Activated CD8-positive, alpha-beta memory T cell treated with anti-CD3 and anti-CD28 coated beads for 36 hours (primary cell): ENCODE measurements around the gene TMEM94. TPM values are rescaled to one million over a fixed set of nuclear protein-coding genes. Genes with fewer than 3 reads are reported as not detected.

Experiments
- CTCF ChIA-PET: fragments of 350-600 bp; sonication (Branson Sonifier 250); formaldehyde crosslinking; loops from one replicate; lab custom pipeline; 2021; ENCODE audit warnings: antibody characterized with exemption; lab: Charles Lee
- POLR2A ChIA-PET: fragments of 350-600 bp; sonication (Branson Sonifier 250); formaldehyde crosslinking; loops from one replicate; lab custom pipeline; 2021; ENCODE audit warnings: antibody characterized with exemption; lab: Charles Lee
- total RNA-seq, 2 experiments: library from RNA; stranded (reverse); gene quantifications; one replicate each; pipeline ENCODE4 v1.2.3, GENCODE V29; 2021

Gene TMEM94
- total RNA-seq, 2 experiments from 2014 or later, result 61.5 TPM

DNA sequence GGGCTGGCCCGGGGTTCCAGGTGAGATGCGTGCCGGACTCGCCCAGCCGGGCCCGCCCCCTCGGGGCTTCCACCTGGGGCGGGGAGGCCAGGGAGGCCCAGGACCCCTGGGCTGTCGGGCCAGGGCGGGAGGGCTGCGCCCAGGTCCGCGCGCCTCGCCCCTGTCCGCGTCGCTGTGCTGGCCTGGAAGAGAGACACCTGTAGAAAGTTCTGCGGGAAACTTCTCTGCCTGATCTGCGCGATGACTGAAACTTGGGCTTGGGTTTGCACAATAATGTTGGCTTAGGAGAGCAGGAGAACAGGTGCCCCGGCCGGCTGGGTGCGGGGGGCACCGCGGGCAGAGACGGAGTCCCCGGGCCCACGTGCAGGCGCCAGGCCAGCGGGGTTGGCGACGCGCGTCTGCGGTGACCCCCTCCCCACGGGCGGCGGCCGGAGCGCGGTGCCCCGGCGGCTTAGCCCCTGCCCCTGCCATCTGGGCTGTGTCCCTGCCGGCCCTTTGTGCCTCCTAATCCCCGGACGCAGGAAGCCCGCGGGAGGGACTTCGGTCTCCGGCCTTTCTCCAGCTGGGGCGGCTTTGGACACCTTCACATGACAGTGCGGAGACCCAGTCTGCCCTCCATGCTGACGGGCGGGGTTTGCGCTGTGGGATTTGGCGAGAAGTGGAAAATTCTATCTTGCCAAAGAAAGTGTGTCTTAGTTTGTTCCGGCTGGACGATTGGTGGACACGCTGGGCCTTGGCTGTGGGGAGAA, 69.5 kb downstream of the TMEM94 start:
- CTCF ChIA-PET, result interaction anchor here (0.6 to 3.5 kb wide), 4 partner anchors 9 to 201 kb away, joined by 3 to 23 read pairs (median 4); partner anchors contain the start of gene TSEN54
- POLR2A ChIA-PET, result interaction anchor here (0.7 to 1.5 kb wide), 4 partner anchors 8 to 320 kb away, joined by 3 to 10 read pairs (median 6); partner anchors contain the start of genes MRPS7, NUP85 and TSEN54

GRCh38 chr17:75526555-75527270, 70.3 kb downstream of the TMEM94 start:
- POLR2A ChIA-PET, result interaction anchor here (1.5 kb wide), 1 partner anchor 9 kb away, joined by 4 read pairs; no protein-coding TSS in a partner anchor
- CTCF ChIA-PET, result interaction anchor here (0.8 to 3.5 kb wide), 2 partner anchors 9 to 59 kb away, joined by 3 to 23 read pairs; partner anchors contain the start of gene TSEN54

DNA sequence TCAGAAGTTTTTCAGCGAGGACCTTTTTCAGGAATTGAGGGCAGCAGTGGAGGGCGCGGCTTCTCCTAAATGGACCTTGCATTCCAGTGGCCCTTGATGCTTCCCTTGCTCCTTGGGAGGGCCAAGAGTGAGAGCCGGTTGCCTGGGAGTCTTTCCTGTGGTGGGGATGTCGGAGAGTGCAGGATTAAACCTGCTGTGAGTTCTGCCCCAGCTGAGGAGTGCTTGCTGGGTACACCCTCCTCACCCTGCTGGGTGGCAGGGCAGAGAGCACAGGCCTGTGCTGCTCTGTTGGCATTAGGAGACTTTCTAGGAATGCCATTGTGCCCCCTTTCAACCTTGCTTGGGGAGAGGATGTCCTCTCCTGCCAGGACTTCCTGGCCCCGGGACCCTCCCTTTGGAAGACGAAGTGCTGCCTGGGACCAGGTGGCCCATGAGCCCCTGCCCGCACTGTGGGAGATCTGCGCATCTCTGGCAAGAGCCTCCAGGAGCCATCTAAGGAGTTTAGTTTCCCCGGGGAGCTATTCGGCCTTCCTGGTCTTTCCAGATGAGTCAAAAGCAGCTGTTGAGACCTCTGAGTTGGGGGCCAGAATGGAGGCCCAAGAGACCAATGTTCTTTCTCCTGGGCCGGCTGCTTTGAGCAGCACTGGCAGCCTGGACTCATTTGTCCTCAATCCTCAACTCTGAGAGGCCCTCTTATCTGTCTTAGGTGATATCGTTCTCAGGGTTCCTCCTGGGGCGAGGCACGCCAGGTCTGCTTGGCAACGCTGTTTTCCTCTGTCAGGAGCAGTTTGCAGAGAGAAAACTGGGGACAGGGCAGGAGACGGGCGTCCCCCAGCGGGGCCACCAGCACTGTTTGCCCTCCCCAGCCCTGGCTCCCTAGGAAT, 74.6 kb downstream of the TMEM94 start:
- CTCF ChIA-PET, result no interaction called here
- POLR2A ChIA-PET, result interaction anchor here (0.6 kb wide), 1 partner anchor 178 kb away, joined by 3 read pairs; no protein-coding TSS in a partner anchor

- CTCF ChIA-PET, result no interaction called here
- POLR2A ChIA-PET, result interaction anchor here (0.6 kb wide), 1 partner anchor 178 kb away, joined by 3 read pairs; no protein-coding TSS in a partner anchor
Measured at GRCh38 chr17:75531721-75532072, 75.3 kb downstream of the TMEM94 start.

GRCh38 chr17:75535119-75535537, 78.7 kb downstream of the TMEM94 start:
- POLR2A ChIA-PET, result interaction anchor here (0.6 to 1.6 kb wide), 4 partner anchors 16 to 537 kb away, joined by 3 to 7 read pairs (median 5); partner anchors contain the start of gene TMEM94
- CTCF ChIA-PET, result interaction anchor here (0.9 to 2.4 kb wide), 5 partner anchors 10 to 215 kb away, joined by 3 to 13 read pairs (median 4); partner anchors contain the start of genes LLGL2 and TSEN54

- ChIA-PET CTCF (interaction anchor here (1.0 to 2.4 kb wide), 4 partner anchors 11 to 214 kb away, joined by 4 to 13 read pairs (median 4); partner anchors contain the start of genes LLGL2 and TSEN54), POLR2A (interaction anchor here (1.6 kb wide), 1 partner anchor 79 kb away, joined by 6 read pairs; the partner anchor contains the start of gene TMEM94)
Measured at GRCh38 chr17:75535871-75536270, 79.4 kb downstream of the TMEM94 start.

GRCh38 chr17:75536366-75536765, 79.9 kb downstream of the TMEM94 start:
- POLR2A ChIA-PET, result no interaction called here
- CTCF ChIA-PET, result interaction anchor here (1.3 kb wide), 1 partner anchor 11 kb away, joined by 5 read pairs; the partner anchor contains the start of gene LLGL2

DNA sequence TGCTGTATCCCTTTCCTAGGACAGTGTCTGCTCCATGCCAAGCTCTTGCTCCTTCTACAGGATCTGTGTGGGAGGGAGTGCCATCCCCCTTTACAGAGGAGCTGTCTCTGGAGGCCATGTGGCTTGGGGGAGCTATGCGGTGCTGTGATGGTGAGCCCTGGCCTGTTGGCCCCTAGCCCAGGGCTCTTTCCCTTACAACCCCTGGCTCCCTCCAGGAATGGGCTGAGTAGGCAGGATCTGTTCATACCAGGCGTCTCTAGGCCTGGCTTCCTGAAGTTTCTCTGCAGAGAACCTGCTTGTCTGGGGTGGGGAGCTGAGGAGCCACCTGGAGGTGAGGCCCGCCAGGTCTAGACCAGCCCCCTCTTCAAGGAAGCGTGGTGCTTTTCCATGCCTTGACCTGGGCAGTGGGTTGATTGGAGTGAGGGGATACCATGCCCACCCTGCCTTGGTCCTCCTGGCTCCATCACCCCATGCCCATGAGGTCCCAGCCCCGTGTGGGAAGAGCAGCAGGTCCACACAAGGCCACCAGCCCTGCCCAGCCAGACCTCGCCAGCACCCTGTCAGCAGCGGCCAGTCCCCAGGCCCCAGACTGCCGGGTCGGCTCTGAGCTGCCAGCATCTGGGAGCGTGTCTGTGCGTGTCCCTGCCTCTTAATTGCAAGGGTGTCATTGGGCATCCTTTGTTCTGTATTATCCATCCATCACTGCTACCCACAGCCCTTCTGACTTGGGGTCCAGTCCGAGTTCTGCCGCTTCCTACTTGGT, 83.7 kb downstream of the TMEM94 start:
- POLR2A ChIA-PET, result no interaction called here
- CTCF ChIA-PET, result interaction anchor here (0.6 to 1.0 kb wide), 2 partner anchors 93 to 426 kb away, joined by 3 read pairs; partner anchors contain the start of gene SMIM5

DNA sequence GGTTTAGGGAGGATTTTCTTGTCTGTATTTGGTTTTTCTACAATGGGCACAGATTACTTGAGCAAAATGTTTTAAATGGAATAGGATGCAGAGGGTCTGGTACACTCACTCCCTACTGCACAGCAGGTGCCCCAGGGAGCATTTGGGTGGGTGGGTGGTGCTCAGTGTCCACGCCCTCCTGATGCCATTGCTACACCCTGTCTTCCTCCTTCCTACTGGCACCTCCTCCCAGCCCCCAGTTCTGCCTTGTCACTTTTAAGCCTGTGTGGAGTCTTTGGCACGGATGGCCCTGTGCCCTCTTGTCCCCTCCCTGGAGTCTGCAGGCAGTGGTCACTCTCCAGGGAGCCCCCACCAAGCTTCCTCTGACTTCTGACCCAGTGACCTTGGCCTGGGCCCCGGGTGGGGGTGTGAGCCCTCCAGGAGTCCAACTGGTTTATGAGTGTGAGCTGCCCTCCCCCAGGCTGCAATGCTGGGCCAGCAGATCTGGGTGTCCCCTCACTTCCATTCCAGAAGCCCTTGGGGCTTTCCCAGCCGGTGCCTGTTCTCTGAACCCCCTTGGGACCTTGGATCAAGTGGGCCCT, 84.6 kb downstream of the TMEM94 start:
- POLR2A ChIA-PET, result no interaction called here
- CTCF ChIA-PET, result no interaction called here

DNA sequence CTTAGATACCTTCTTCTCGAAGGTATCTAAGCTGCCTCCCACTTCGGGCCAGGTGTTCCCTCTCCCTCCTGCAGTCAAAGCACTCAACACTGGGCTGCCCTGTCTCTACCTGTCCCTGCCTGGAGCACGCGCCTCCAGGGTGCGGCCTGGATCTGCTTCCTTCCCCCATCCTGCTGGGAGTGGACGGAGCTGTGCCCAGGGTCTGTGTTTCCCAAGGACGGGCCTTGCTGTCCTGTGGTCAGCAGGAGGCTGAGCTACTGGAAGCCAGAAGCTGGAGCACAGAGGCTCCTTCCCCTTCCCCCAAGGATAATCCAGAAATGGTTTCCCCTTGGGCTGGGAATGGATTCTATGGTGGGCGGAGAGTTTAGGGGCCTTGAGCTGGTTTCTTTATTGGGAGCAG, 85.8 kb downstream of the TMEM94 start:
- ChIA-PET POLR2A (no interaction called here), CTCF (no interaction called here)

- ChIA-PET POLR2A (no interaction called here), CTCF (no interaction called here)
Measured at GRCh38 chr17:75542728-75543336, 86.4 kb downstream of the TMEM94 start.

DNA sequence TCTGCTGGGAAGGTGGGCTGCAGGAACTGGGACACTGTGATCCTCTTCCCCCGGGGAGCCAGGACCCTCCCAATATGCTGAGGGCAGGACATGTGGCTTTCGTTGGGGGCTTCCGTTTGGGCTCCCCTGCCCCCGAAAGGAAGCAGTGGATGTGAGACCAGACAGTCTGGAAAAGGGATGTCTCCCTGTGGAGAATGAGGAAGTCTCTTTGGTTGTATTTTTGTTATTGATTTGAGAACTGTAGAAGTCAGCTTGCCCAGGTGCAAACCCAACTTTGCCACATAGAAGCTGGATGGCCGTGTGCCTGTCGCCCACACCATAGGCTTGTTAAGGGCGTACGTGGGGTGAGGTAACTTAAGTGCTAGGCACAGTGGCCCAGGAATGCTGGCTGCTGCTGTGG, 87.8 kb downstream of the TMEM94 start:
- ChIA-PET POLR2A (no interaction called here), CTCF (no interaction called here)

GRCh38 chr17:75546181-75546580, 89.7 kb downstream of the TMEM94 start:
- ChIA-PET POLR2A (no interaction called here), CTCF (interaction anchor here (0.6 kb wide), 1 partner anchor 216 kb away, joined by 3 read pairs; no protein-coding TSS in a partner anchor)

- POLR2A ChIA-PET, result no interaction called here
- CTCF ChIA-PET, result no interaction called here
Measured at GRCh38 chr17:75547091-75547490, 90.7 kb downstream of the TMEM94 start.

DNA sequence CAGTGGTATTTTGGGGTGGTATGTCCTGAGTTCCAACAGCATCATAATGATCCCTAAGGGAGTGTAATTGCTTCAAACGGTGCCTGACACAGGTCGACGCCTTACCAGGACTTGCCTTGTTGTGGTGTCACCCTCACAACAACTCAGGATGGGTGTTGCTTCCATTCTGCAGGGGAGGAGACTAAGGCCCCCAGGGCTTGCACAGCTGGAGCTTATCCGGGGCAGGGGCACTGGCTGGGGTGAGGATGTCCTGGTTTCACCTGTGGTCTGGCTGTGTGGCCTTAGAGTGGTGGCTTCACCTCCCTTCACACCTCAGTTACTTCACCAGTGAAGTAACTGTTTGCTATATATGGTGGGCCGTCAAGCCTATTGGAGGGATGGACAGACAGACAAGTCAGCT, 92.4 kb downstream of the TMEM94 start:
- CTCF ChIA-PET, result no interaction called here
- POLR2A ChIA-PET, result no interaction called here
